Measurements from ENCODE around the gene PRSS36. TPM values are rescaled to one million over a fixed set of nuclear protein-coding genes. Genes with fewer than 3 reads are reported as not detected.

Gene PRSS36
- total and polyA plus RNA-seq, 12 donors, result 0.89 to 18.3 (median 7.4) TPM

GRCh38 chr16:31112711-31113110 is 37.2 kb downstream of the PRSS36 start:
- no peaks in the 10 kb centered on the region for H3K27me3 ChIP-seq
- TF ChIP-seq CTCF (IDR thresholded peaks at IDR 0.05), result no peak
- no peak for TF ChIP-seq POLR2A (IDR thresholded peaks at IDR 0.05)
- peak overlapping the region; percentile 57 to 86 (median 81) for H3K27ac ChIP-seq
- WGBS, 4 donors, result 38 to 47% (median 43%) methylated on average over 2 of the region's 2 CpGs
- no peak overlapping the region for H3K4me3 ChIP-seq
- intact Hi-C loops (cut with DNase I), result no loop called here
- H3K4me1 ChIP-seq (replicated peaks in 1 of 2), result peaks cover 35 to 36% of the 10 kb centered on the region in 2 donors
- peaks cover 0 to 38% of the 10 kb centered on the region in 2 donors for H3K36me3 ChIP-seq (replicated peaks in 1 of 2)
- DNase-seq, result peak in 5 of 7 donors; percentile 64 to 83 (median 79)
- no peaks in the 10 kb centered on the region for H3K9me3 ChIP-seq (replicated peaks in 1 of 3)

GRCh38 chr16:31111881-31112466 is 37.9 kb downstream of the PRSS36 start:
- WGBS, 4 donors, result 94 to 100% (median 95%) methylated on average over 3 to 23 of the region's 23 CpGs
- H3K27ac ChIP-seq, result peak overlapping the region; percentile 57 to 86 (median 81)
- peaks cover 0 to 38% of the 10 kb centered on the region in 2 donors for H3K36me3 ChIP-seq (replicated peaks in 1 of 2)
- intact Hi-C loops (cut with DNase I), result no loop called here
- H3K4me3 ChIP-seq, result no peak overlapping the region
- no peak for TF ChIP-seq CTCF (IDR thresholded peaks at IDR 0.05)
- TF ChIP-seq POLR2A (IDR thresholded peaks at IDR 0.05), result no peak
- peak in 1 of 7 donors; percentile 30 for DNase-seq
- H3K9me3 ChIP-seq (replicated peaks in 1 of 3), result no peaks in the 10 kb centered on the region
- no peaks in the 10 kb centered on the region for H3K27me3 ChIP-seq
- H3K4me1 ChIP-seq (replicated peaks in 1 of 2), result peaks cover 34 to 35% of the 10 kb centered on the region in 2 donors

- intact Hi-C loops (cut with DNase I), result no loop called here
- H3K36me3 ChIP-seq (replicated peaks in 1 of 2), result peaks cover 0 to 38% of the 10 kb centered on the region in 2 donors
- 86 to 91% (median 88%) methylated on average over 13 to 26 of the region's 26 CpGs for WGBS, 4 donors
- DNase-seq, result peak in 1 of 7 donors; percentile 25
- TF ChIP-seq POLR2A (IDR thresholded peaks at IDR 0.05) (no peak), CTCF (IDR thresholded peaks at IDR 0.05) (no peak)
- H3K4me1 ChIP-seq (replicated peaks in 1 of 2), result peaks cover 33 to 40% of the 10 kb centered on the region in 2 donors
- H3K4me3 ChIP-seq, result no peak overlapping the region
- no peaks in the 10 kb centered on the region for H3K27me3 ChIP-seq
- H3K27ac ChIP-seq, result peak overlapping the region in 1 of 5 donors; percentile 25
- H3K9me3 ChIP-seq (replicated peaks in 1 of 3), result no peaks in the 10 kb centered on the region
Observed at GRCh38 chr16:31110106-31111034, 39.5 kb downstream of the PRSS36 start.

- H3K36me3 ChIP-seq (replicated peaks in 1 of 2), result peaks cover 0 to 38% of the 10 kb centered on the region in 2 donors
- H3K4me1 ChIP-seq (replicated peaks in 1 of 2), result peaks cover 33 to 40% of the 10 kb centered on the region in 2 donors
- no peak for TF ChIP-seq POLR2A (IDR thresholded peaks at IDR 0.05)
- no peak for TF ChIP-seq CTCF (IDR thresholded peaks at IDR 0.05)
- H3K27me3 ChIP-seq, result no peaks in the 10 kb centered on the region
- peak overlapping the region in 2 of 5 donors; percentile 25 to 86 for H3K27ac ChIP-seq
- H3K9me3 ChIP-seq (replicated peaks in 1 of 3), result no peaks in the 10 kb centered on the region
- 88 to 92% (median 90%) methylated on average over 9 to 12 of the region's 12 CpGs for WGBS, 4 donors
- H3K4me3 ChIP-seq, result no peak overlapping the region
- DNase-seq, result peak in 1 of 7 donors; percentile 17
- intact Hi-C loops (cut with DNase I), result loop anchor here in 1 of 2 donors (5.0 kb wide), 1 partner anchor 68 kb away; no protein-coding TSS in a partner anchor
Observed at GRCh38 chr16:31109622-31110021, 40.2 kb downstream of the PRSS36 start.
